Measurements from ENCODE around the gene FHOD3.
"Not testable (repeated sequence)": the region's sequence is repeated elsewhere in the genome, so short reads cannot be mapped to it uniquely, and the experiment has no call there.

FHOD3 gene

DNA sequence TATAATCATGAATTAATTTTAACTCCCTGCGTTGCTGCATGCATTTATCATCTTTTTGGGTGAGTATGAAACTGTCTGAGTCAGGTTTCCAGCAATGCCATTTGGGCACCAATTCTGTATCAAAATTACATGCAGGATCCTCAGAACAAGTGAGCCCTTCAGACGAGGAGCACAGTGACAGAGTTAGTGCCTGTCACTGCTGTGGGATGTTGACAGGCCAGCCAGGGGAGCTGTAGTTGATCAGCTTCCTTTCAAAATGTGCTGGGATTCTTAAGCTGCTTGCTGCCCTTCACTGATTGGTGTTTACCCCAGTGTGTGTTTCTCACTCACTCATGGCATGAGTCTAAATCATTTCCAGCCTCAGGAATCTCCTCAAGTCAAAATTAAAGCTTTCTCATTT lies 422.1 kb downstream of the FHOD3 start:
- no peak for DNase-seq

DNA sequence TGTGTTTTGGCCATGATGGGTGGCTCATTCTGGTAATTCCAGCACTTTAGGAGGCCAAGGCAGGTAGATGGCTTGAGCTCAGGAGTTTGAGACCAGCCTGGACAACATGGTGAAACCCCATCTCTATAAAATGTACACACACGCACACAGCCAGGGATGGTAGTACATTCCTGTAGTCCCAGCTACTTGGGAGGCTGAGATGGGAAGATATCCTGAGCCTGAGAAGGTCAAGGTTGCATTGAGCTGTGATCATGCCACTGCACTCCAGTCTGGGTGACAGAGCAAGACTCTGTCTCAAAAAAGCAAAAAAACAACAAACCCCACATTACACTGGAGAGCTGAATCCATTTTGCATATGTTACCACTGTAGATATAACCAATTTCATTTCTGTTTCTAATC lies 423.8 kb downstream of the FHOD3 start:
- not testable (repeated sequence) for DNase-seq

DNA sequence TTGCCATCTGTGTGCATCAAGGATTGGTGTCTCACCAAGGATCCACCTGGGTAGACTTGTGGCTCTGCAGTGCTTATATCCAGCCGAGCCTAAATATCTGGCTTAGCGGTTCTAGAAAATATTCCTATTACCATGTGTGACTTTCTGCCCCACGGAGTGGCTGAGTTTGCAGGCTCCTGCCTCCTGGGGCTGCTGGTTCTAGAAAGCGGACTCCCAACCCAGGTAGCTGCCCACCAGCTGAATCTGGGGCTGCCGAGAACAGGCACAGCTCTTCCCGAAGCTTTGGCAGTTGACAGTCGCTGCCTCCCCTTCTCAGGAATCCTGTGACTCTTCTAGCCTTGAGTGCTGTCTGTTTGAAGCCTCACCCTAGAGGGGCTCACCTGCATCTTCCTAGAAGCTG lies 426.7 kb downstream of the FHOD3 start:
- no peak for DNase-seq

DNA sequence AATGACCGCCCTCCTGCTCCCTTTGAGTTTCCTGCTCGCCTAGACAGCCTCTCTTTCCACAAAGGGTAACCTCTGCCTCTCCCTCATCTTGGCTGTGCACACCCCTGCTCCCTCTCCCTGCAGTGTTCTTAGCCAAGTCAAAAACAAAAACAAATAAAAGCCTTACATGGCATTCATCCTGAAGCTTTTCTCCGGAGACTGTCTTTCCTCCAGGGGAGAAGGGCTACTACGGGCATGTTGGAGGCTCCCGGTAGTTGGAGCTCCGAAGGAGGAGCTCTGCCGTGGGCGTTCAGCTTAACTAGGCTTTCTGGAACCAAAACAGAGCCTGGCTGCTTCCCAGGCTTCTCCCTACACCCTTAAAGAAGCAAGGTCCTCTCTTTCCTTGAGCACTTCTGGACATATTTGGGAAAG lies 427.1 kb downstream of the FHOD3 start:
- DNase-seq: no peak

DNA sequence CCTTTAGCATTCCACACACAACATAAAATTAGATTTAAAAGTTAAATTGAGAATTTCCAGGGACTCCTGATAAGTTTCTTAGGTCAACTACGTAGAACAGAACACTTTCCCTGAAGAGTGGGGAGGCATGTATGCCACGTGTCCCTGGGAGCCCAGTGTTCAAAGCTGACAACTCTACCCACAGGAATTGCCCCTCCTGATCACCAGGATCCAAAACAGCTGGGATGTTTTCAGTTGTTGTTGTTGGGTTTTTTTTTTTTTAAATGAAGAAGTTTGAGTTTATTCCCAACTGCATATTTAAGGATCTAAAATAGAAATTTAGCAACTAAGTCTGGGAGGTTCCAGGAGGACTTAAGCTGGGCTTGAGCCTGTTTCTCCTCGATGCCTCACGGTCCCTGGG lies 430.8 kb downstream of the FHOD3 start:
- DNase-seq: no peak

DNA sequence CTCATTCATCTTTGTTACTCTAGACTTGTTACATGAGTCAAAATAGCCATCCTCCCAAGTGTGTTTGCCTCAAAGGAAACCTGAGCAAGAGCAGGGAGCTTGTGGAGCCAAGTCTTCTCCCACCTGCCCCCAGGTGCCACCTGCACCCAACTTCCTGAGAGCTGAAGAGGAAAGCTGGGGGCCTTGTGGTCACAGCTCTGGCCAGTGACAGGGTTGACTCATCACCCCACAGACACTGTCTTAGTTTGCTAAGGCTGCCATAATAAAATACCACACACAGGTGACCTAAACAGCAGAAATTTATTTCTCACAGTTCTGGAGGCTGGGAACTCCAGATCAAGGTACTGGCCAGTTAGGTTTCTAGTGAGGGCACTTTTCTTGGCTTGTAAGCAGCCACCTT lies 431.7 kb downstream of the FHOD3 start:
- no peak for DNase-seq

DNA sequence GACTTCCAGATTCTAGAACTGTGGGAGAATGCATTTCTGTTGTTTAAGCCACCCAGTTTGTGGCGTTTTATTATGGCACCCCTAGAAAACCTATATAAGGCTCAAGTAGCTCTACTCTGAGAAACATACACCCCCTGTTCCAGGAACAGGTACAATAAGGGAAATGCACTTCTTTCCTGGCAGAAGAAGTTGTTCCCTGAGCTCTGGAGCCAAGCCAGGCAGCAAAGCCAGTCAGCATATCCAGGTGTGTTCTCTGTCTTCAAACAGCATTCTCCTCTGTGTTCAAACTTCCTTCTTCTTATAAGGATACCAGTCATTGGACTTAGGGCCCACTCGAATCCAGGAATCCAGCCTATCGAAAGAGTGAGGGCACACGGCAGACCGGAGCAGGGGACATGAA lies 434.8 kb downstream of the FHOD3 start:
- no peak for DNase-seq

DNA sequence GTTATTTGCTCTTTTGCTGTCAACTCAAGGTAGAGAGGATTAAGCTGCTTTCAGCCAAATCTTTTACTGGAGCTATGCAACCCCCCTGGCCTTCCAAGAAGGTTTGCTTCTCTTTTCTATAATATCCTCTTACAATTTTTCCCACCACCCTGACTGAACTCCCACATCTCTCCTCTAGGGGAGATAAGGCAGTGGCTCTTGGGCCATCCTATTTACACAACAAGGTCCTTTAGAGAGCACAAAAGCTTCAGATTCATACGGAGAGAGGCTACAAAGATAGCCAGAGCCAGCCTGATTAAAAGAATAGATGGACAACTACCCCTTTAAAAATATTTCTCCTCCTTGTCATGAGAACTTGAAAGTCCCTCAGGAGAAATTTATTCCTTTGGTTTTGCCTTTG lies 435.6 kb downstream of the FHOD3 start:
- DNase-seq: no peak

DNA sequence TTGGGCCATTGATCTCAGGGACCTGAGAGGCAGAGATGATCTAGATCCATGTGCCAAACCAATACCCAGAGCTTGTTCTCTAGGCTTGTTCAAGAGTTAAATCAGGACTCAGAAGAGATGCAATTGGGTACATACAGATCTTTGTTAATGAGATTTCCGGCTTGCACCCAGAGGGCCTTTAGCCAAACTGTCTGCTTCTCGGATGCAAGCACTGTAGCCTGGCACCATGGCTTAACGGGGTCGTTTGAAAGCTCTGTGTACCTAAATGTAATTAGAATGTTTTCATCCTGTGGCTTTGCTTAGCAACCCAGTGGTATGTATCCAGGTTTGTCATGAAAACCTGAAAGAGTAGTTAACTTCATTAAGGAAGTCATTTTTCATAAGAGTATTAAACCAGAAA lies 437.1 kb downstream of the FHOD3 start:
- no peak for DNase-seq

DNA sequence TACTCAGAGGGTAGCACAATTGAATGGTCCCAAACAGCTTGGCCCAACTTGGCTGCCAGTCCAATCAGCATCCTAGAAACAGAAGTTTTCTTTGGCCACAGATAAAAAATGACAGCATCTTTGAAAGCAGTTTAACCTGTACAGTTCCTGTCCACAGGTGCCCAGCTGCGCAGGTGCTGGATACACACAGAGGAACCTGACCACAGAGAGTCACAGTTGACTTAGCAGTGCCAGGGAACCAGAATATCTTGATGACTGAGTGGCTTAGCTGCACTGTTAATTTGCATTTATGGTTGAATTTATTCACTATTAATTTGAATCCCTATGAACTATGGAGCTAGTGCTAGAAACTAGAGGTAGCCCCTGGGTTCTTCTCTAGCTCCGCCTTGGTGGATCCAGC lies 437.6 kb downstream of the FHOD3 start:
- peak in 1 of 3 experiments; percentile 29 for DNase-seq

DNA sequence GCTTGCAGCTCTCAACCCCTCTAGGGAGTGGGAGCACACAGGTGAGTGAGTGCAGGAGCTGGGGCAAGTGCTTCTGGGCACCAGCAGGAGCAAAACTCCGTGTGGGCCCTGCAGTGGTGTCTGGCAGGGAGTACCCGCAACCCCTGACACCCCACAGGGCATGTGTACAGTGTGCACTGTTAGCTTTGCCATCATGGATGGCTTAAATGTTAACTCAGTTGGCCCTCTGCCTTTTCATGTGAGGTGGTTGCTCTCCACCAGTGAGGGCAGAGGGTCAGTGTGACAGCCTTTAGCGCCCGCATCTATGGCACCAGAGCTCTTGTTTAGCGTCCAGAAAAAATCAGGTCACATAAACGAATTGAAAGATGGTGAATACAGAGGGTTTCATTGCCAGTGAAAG lies 438.6 kb downstream of the FHOD3 start:
- DNase-seq: no peak

DNA sequence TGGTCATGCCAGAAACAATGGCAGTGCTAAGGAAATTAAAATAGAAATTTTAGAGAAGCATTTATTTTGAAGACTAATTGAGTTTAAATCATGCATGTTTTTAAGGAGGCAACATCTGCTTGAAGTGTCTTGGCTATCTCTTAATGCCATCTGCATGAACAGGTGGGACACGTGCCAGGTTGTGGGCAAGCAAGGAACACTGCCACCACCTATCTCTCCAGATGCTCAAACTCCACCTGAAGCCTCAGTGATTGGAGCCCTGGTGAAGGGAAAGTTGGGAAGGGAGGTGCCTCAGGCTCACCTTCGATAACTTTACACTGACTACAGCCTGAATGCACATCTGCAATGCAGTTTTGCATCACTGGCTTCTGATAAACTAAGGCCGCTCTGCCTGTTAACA lies 439.8 kb downstream of the FHOD3 start:
- no peak for DNase-seq

DNA sequence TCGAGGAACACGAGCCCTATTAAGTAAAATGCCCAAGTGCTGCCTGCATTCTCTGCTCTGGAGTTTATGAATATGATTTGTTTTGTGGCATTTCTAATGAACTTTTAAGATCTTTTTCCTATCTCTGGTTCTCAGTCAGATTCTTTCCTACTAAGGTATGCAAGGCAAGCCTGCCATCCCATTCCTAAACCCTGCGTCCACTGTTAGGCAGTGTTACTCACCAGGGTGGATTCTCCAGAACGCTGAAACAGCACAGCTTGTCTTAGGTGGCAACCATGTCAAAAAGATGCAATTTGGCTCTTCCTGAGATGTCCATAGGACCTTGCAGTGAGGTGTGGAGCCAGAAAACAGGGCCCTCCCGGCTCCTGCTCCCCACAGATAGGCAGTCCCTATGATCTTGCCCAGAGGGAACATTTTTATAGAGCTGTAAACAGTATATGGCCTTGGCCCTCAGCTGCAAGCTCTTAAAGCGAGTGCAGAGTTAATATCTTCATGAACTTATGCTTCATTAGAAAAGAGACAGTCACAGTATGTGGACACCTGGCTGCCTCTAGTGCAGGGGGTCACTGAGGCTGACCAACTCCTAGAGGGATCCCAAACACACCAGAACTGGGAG lies 446.9 kb downstream of the FHOD3 start:
- DNase-seq: no peak

DNA sequence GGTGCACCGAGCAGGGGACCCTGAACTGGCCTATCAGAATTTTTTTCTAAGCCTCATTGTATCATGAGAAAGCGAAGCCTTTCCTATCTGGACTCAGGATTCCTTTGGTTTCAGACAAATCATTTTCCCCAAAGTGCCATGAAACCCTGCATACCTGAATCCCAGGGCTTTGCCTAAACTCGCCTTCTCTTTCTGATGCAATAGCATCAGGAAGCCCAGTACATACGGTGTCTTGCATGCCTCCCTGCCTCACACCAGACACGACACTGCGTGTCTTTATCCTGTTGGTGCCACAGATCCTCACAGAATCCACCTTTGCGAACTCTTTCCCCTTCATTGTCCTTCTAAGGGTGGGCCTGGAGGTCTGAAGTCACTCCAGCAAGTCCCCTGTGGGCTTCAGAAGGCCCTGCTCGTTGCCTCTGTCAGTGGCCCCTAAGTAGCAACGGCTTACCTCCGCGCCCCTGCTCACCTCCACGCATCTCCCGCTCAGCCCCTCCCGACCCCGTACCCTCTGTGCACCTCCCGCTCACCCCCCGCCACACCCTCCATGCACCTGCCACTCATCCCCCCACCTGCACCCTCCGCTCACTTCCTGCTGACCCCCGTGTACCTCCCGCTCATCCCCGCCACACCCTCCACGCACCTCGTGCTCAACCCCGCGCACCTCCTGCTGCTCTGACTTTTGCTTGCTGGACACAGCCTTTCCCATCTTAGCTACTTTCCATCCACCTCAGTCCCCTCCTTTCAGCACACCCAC lies 447.9 kb downstream of the FHOD3 start:
- DNase-seq: no peak

DNA sequence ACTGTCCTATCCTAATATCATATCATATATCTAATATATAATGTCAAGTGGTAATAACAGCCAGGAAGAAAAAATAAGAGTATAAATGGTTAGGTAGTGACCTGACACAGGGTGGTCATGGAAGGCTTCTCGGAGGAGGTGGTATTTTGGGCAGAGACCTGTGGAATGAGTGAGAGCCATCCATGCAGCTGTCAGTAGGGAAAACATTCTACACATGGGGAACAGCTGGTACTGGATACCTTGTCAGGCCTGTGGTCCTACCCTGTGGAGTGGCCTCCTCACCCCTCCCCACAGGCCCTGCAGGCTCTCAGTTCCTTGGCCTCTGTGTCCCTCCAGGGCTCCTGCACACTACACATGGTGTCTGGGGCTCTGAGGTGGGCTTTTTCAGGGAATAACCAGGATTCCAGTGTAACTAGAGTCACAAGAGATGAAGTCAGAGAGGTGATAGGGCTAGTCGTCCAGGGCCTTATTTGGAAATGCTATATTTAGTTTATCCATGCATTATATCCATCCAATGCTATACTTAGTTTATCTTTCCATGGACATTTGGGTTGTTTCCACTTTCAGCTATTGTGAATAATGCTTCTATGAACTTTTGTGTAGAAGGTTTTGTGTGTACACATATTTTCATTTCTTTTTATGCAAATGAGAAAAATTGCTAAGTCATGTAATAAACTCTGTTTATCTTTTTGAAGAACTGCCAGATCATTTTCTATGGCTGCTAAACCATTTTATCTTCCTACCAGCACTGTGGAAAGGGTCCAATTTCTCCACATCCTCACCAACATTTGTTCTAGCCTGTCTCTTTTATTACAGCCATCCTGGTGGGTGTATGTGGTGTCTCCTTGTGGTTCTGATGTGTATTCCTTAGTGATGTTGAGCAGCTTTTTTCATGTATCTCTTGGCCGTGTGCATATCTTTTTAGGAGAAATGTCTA lies 455.7 kb downstream of the FHOD3 start:
- DNase-seq: peak in 1 of 3 experiments; percentile 14

DNA sequence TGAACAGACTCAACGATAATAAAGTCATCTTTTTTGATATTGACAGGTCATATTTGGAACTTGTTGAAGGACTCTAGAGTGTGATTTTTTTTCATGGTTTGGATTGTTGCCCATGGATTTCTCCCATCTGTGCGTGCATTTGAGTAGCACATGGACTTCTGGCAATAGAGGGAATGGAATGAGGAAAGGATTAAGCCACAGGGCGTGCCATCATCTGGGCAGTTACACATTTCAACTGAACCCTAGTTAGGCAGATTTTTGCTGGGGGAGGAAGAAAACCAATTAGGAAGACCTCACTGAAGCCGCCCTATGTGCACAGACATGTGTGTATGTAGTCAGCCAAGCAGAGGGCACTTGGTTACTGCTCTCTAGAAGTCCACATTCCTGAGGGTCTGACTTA lies 458.7 kb downstream of the FHOD3 start:
- no peak for DNase-seq

DNA sequence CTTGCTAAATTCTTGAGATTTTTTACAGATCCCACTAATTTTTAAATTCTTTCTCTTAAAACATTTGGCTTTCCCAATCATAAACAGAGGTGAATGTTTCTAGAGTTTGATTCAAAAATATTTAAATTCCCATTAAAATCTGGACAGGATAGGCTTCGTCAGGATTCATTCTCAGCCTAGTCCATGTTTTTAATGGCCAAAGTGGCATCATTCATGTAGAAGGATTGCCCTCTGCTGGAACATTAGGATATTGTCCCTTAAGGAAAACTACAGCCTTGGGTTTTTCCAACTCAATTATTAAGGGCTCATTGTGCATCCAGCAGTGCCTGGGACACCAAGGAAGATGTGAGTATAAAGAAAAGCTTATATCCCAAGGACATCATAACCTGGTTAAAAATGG lies 459.6 kb downstream of the FHOD3 start:
- DNase-seq: peak; percentile 33 to 80 (median 60)

DNA sequence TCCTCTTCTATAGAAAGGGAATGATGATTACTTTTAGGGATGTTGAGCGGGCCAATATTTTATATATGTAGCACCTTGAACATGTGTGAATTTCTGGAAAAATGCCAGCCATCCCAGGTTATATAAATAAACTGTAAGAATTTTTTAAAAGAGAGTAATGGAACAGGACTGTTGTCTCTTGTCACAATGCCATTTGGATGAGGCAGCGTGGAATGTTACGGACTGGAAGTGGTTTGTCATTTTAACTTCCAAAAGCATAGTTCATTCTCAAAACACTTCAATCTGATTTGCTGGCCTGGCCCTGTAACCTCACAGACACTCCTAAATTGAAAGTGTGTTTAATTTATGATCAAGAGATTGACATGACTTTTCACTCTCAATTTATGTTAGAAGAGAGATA lies 460.5 kb downstream of the FHOD3 start:
- no peak for DNase-seq

DNA sequence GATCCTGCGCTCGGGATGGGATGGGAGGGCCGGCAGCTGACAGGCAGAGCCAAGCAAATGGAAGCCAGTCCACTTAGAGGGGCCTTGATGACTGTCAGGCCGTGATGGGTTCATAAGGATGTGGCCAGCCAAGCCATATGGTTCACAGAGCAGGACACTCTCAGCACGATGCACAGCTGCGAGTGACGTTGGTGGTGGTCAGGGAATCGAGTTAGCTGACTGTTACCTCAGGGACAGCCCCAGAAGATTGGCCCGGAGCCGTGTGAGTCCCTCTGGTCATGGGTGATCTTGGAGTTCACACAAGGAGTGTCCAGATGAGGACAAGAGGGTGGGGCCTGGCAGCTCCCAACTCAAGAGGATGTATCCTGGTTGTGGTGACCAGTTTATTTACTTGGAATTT lies 461.1 kb downstream of the FHOD3 start:
- DNase-seq: no peak

DNA sequence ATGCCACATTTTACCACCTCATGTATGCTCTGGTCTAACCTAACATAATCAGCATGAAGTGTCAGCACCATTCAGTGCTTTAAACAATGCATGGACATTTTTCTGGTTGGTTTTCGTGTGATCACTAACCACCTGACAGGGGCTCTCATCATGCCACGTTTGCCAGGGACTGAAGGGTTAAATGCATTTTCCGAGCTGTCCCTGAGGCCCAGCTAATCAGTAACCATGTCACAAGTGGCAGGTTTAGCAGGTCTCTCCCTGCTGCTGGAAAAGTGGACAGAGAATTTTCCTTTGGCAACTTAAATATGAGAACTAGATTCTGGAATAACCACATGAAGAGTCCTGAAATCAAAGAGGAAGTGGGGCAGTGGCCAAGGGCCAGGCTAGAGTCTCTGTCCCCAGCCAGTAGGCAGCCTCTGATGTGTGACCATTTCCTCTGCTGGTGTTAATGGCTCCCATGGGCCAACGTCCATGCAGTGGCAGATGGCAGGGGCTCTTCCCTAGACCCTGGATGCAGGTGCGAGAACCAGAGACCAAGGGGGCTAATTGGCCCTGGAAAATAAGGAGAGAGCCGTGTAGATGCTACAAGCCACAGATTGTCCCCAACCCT lies 461.8 kb downstream of the FHOD3 start:
- no peak for DNase-seq

DNA sequence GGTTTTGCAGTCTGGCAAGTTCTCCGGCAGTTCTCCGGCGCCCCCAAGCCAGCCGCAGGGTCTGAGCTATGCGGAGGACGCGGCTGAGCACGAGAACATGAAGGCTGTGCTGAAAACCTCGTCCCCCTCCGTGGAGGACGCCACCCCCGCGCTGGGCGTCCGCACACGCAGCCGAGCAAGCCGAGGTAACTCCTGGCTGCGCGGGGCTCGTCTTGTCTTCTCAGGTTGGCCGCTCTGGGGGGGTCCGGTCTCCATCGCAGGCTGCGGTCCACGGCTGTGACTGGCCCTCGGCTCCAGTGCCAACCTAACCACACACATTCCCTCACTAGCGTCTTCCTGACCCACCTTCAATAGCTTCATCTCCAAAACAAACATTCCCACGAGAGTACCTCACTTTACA lies 463.1 kb downstream of the FHOD3 start:
- no peak for DNase-seq

DNA sequence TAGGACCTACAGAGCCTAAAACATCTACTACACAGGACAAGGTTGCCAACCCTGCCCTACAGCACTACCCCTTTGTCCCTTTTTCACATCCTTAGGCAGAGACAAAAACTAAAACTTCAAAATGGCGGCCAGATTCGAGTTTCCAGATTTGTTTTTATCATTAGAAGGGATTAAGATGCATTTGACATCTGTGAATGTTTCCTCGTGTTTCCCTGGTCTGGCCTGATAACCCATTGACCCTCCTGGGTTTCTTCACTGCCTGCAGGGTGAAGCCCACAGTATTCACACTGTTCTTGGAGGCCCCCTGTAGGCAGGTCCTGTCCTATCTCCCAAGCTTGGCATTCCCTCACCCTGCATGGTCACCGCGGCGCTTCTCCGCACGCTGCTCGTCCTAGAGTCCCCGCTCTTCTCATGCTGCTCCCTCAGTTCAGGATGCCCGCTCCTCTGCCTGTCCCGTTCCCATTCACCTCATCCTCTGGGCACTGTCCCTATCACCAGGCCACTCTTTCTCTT lies 463.7 kb downstream of the FHOD3 start:
- no peak for DNase-seq

DNA sequence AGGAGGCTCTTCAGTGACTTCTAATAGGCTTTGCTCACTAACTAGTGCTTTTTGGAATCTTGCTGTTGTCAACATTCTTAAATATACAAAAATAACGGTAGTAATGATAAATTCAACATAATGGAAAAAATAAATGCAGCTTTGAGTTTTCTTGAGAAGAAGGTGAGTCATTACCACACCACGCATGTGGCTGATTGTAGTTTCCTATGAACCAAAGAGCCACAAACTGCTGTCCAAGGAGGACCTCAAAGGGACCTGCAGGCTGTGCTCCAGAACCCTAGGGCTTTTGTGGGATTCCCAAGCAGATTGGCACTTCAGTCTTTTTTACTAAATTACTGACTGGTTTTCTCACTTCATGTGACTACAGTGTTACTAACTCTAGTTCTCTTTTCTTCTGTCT lies 464.6 kb downstream of the FHOD3 start:
- DNase-seq: no peak
